HepG2 (cell line): ENCODE data around the gene PCBD1. TPM values are rescaled to one million over a fixed set of nuclear protein-coding genes. Genes with fewer than 3 reads are reported as not detected.

Source experiments
- ATAC-seq: fragments of 200-7000 bp; cut with Tn5 transposase; 3 replicates; pipeline ENCODE4 v1.9.1; 2020; ENCODE audit warnings: mild to moderate bottlenecking, moderate library complexity
- BruUV-seq: library from RNA; stranded (reverse); fragments of 400-500 nt; replicated peaks from 2 replicates; lab custom pipeline; 2021; lab: Mats Ljungman, UMichigan
- CTCF ChIA-PET: fragments of 300-600 bp; formaldehyde crosslinking; extraction: SDS; loops from one replicate; lab custom pipeline; 2021; ENCODE audit warnings: low total read pairs, inconsistent platforms, low intra/inter-chr PET ratio; lab: Yijun Ruan, JAX
- POLR2A ChIA-PET: fragments of 350-600 bp; sonication (Branson Sonifier 250); formaldehyde crosslinking; loops from one replicate; lab custom pipeline; 2020; ENCODE audit warnings: antibody characterized with exemption, inconsistent platforms; lab: Yijun Ruan, JAX
- DNase-seq: peaks from one replicate; pipeline ENCODE4 v3.0.0-alpha.2; 2015; ENCODE audit warnings: low spot score
- FAIRE-seq: peaks from 3 replicates; lab custom pipeline; 2011; peaks lifted over from hg19 to GRCh38; lab: Jason Lieb, UNC
- H2AFZ ChIP-seq: one replicate; pipeline ENCODE4 v1.6.1; 2011; ENCODE audit warnings: low read length, inconsistent platforms
- H3K27ac ChIP-seq: fragments of 300-600 bp; 3 replicates; pipeline ENCODE4 v1.8.0; 2011; ENCODE audit warnings: mixed run types, mild to moderate bottlenecking, mixed read lengths, low read length, inconsistent platforms; ENCODE audit not compliant: insufficient read depth; ENCODE audit errors: extremely low read length
- H3K27me3 ChIP-seq, 2 experiments: fragments of 200-600 bp in 1 of 2; 2 replicates in 1 of 2; 3 replicates in 1 of 2; pipeline versions ENCODE4 v1.6.0 to v1.8.0; 2011; ENCODE audit warnings: low read length in 2 of 2, mild to moderate bottlenecking in 2 of 2, moderate library complexity in 2 of 2, inconsistent platforms in 1 of 2; ENCODE audit not compliant: insufficient read depth in 2 of 2, control insufficient read depth in 1 of 2
- H3K36me3 ChIP-seq, 2 experiments: fragments of 200-600 bp in 1 of 2; replicated peaks in 1 of 2; 2 replicates in 1 of 2; 3 replicates in 1 of 2; pipeline versions ENCODE4 v1.5.1 to v1.8.0; 2011; ENCODE audit warnings: low read length in 2 of 2, inconsistent platforms in 1 of 2; ENCODE audit not compliant: insufficient read depth in 2 of 2, control insufficient read depth in 1 of 2
- H3K4me1 ChIP-seq: 2 replicates; pipeline ENCODE4 v1.5.1; 2012; ENCODE audit warnings: low read length, inconsistent platforms; ENCODE audit not compliant: insufficient read depth
- H3K4me2 ChIP-seq: 2 replicates; pipeline ENCODE4 v1.6.0; 2011; ENCODE audit warnings: low read depth, low read length, inconsistent platforms
- H3K4me3 ChIP-seq, 3 experiments: fragments of 200-600 bp in 1 of 3; sonication (generic), shearing (Covaris generic) in 1 of 3; replicated peaks in 1 of 3; 2 replicates each; pipeline ENCODE4 v1.5.1; 2011 to 2016; ENCODE audit warnings: low read length in 3 of 3, inconsistent platforms in 2 of 3, low read depth in 2 of 3, mild to moderate bottlenecking in 2 of 3, control low read depth in 1 of 3, mixed read lengths in 1 of 3; ENCODE audit not compliant: insufficient read depth in 1 of 3
- H3K79me2 ChIP-seq: one replicate; pipeline ENCODE4 v1.6.1; 2011; ENCODE audit warnings: low read length, inconsistent platforms; ENCODE audit not compliant: insufficient read depth
- H3K9ac ChIP-seq: 2 replicates; pipeline ENCODE4 v1.6.0; 2011; ENCODE audit warnings: mild to moderate bottlenecking, low read depth, low read length, inconsistent platforms; ENCODE audit not compliant: insufficient read depth
- H3K9me3 ChIP-seq: 2 replicates; pipeline ENCODE4 v1.5.1; 2012; ENCODE audit warnings: mild to moderate bottlenecking, low read length
- H4K20me1 ChIP-seq: 2 replicates; pipeline ENCODE4 v1.6.0; 2011; ENCODE audit warnings: inconsistent platforms, mild to moderate bottlenecking, low read length, moderate library complexity; ENCODE audit not compliant: insufficient read depth
- FOXJ3 ChIP-seq: sonication (generic); formaldehyde crosslinking; IDR thresholded peaks from 2 replicates; pipeline ENCODE4 v1.4.0; 2020; ENCODE audit warnings: missing genetic modification reagents, mild to moderate bottlenecking, borderline replicate concordance
- RORA ChIP-seq: sonication (generic); formaldehyde crosslinking; IDR thresholded peaks from 2 replicates; pipeline ENCODE4 v1.5.0; 2020; ENCODE audit warnings: mild to moderate bottlenecking, missing genetic modification reagents, moderate library complexity
- RXRA ChIP-seq: sonication (generic); formaldehyde crosslinking; IDR thresholded peaks from 2 replicates; pipeline ENCODE4 v1.5.1; 2020; ENCODE audit warnings: missing genetic modification reagents
- SPEN ChIP-seq: sonication (generic); formaldehyde crosslinking; IDR thresholded peaks from 2 replicates; pipeline ENCODE4 v1.5.1; 2020; ENCODE audit warnings: low read depth, mild to moderate bottlenecking, missing genetic modification reagents
- ZNF446 ChIP-seq: sonication (generic); formaldehyde crosslinking; IDR thresholded peaks from 2 replicates; pipeline ENCODE4 v1.5.0; 2020; ENCODE audit warnings: mild to moderate bottlenecking, missing genetic modification reagents
- ZNF629 ChIP-seq: sonication (generic); formaldehyde crosslinking; conservative IDR thresholded peaks from 2 replicates; pipeline ENCODE4 v1.5.0; 2020; ENCODE audit warnings: missing genetic modification reagents
- WGBS: methylation state at CpG from one replicate; pipeline ENCODE4 v1.1.6; 2017; ENCODE audit warnings: low lambda C conversion rate; 5-methylcytosine and 5-hydroxymethylcytosine counted together
- in situ Hi-C: cut with HindIII; loops from 2 replicates; pipeline ENCODE4 v1.10.0; 2017; ENCODE audit warnings: low pct_unique_long_range_greater_than_20kb; ENCODE audit not compliant: extremely low pct_ligation_motif_present
- intact Hi-C: fragments of 100-400 bp; cut with micrococcal nuclease; formaldehyde crosslinking; loops from one replicate; pipeline ENCODE4 v1.10.0; 2022; ENCODE audit not compliant: unreplicated experiment
- polyA plus RNA-seq, 8 experiments: library from polyadenylated mRNA; depleted of rRNA in 3 of 8; stranded (reverse) in 7 of 8; unstranded in 1 of 8; fragments of >200 nt; fragmentation: Illumina TruSeq in 4 of 8; extraction: Trizol in 4 of 8; gene quantifications; 2 replicates each; pipeline versions ENCODE4 v1.2.1 to v1.2.3, GENCODE V29; 2011 to 2016; ENCODE audit warnings: low read depth in 4 of 8, missing spikeins in 1 of 8, mixed read lengths in 1 of 8; ENCODE audit not compliant: insufficient read depth in 1 of 8
- total RNA-seq, 5 experiments: library from RNA; depleted of rRNA; stranded (reverse); fragments of >200 nt; fragmentation: Illumina TruSeq; extraction: Trizol; gene quantifications; 2 replicates each; pipeline ENCODE4 v1.2.3, GENCODE V29; 2016; ENCODE audit warnings: low read depth in 1 of 5
- TF ChIP-seq, protein P1 (sequence below): sonication (generic); formaldehyde crosslinking; IDR thresholded peaks from 2 replicates; pipeline ENCODE4 v1.8.0; 2022; ENCODE audit warnings: missing genetic modification reagents, low read depth, mild to moderate bottlenecking, borderline replicate concordance
- TF ChIP-seq, protein P2 (sequence below): sonication (generic); formaldehyde crosslinking; IDR thresholded peaks from 2 replicates; pipeline ENCODE4 v1.4.0; 2020; ENCODE audit warnings: missing genetic modification reagents
- TF ChIP-seq, protein P3 (sequence below): sonication (generic); formaldehyde crosslinking; IDR thresholded peaks from 2 replicates; pipeline ENCODE4 v1.8.0; 2023; ENCODE audit warnings: mild to moderate bottlenecking, missing genetic modification reagents
- TF ChIP-seq, protein P4 (sequence below): fragments of 450-650 bp; IDR thresholded peaks from 2 replicates; pipeline ENCODE4 v1.6.1; 2016

The PCBD1 gene
- total and polyA plus RNA-seq, 2 of the 13 experiments (the other 11 are each of a cell fraction or from before 2014, with no cell fraction given), result 95.3 to 168 TPM

DNA sequence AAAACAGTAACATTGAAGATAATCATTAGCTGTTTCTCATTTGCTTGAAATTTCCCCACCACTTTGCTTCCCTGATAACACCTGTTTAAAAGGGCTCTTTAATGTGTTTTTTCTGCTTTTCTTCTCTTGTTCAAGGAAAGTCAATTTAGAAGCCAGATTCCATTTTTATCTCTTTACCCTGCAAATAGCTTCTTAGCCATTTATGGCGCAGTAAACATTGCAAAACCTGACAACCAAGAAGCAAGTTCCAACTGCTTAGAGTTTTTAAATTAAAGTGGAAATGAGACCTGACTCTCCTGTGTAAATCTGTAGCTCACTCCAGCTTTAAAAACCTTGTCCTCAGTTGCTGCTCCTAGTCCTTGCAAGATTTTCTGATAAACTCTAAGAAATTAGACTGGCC is 42.5 kb downstream of the PCBD1 start:
- DNase-seq, result no peak
- no peak overlapping the region for H3K9ac ChIP-seq
- no peak overlapping the region for H2AFZ ChIP-seq
- in situ Hi-C loops (no loop called here), intact Hi-C loops (no loop called here)
- no peaks in the 10 kb centered on the region for H4K20me1 ChIP-seq
- ChIA-PET CTCF (no interaction called here), POLR2A (no interaction called here)
- BruUV-seq, result no TSS peak
- no peaks in the 10 kb centered on the region for H3K79me2 ChIP-seq
- no peak overlapping the region for H3K4me3 ChIP-seq
- no peaks in the 10 kb centered on the region for H3K9me3 ChIP-seq
- no peak overlapping the region for H3K4me2 ChIP-seq
- whole genome bisulfite sequencing, result 94% methylated on average over 1 of the region's 1 CpG
- H3K4me1 ChIP-seq, result peaks cover 60% of the 10 kb centered on the region
- H3K27ac ChIP-seq, result no peak overlapping the region
- no peak for TF ChIP-seq SPEN (CRISPR knock-in tag)
- TF ChIP-seq ZNF446 (CRISPR knock-in tag), result no peak
- TF ChIP-seq ZNF629 (CRISPR knock-in tag), result no peak
- TF ChIP-seq, protein P1, sequence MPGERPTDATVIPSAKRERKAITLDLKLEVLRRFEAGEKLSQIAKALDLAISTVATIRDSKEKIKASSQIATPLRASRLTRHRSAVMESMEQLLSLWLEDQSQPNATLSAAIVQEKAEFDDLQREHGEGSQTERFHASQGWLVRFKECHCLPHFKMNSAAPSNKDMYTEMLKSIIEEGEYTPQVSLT (CRISPR knock-in tag), result no peak
- TF ChIP-seq FOXJ3 (CRISPR knock-in tag), result no peak
- TF ChIP-seq, protein P2, sequence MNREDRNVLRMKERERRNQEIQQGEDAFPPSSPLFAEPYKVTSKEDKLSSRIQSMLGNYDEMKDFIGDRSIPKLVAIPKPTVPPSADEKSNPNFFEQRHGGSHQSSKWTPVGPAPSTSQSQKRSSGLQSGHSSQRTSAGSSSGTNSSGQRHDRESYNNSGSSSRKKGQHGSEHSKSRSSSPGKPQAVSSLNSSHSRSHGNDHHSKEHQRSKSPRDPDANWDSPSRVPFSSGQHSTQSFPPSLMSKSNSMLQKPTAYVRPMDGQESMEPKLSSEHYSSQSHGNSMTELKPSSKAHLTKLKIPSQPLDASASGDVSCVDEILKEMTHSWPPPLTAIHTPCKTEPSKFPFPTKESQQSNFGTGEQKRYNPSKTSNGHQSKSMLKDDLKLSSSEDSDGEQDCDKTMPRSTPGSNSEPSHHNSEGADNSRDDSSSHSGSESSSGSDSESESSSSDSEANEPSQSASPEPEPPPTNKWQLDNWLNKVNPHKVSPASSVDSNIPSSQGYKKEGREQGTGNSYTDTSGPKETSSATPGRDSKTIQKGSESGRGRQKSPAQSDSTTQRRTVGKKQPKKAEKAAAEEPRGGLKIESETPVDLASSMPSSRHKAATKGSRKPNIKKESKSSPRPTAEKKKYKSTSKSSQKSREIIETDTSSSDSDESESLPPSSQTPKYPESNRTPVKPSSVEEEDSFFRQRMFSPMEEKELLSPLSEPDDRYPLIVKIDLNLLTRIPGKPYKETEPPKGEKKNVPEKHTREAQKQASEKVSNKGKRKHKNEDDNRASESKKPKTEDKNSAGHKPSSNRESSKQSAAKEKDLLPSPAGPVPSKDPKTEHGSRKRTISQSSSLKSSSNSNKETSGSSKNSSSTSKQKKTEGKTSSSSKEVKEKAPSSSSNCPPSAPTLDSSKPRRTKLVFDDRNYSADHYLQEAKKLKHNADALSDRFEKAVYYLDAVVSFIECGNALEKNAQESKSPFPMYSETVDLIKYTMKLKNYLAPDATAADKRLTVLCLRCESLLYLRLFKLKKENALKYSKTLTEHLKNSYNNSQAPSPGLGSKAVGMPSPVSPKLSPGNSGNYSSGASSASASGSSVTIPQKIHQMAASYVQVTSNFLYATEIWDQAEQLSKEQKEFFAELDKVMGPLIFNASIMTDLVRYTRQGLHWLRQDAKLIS (CRISPR knock-in tag), result no peak
- no peak for TF ChIP-seq RXRA (CRISPR knock-in tag)
- TF ChIP-seq, protein P3, sequence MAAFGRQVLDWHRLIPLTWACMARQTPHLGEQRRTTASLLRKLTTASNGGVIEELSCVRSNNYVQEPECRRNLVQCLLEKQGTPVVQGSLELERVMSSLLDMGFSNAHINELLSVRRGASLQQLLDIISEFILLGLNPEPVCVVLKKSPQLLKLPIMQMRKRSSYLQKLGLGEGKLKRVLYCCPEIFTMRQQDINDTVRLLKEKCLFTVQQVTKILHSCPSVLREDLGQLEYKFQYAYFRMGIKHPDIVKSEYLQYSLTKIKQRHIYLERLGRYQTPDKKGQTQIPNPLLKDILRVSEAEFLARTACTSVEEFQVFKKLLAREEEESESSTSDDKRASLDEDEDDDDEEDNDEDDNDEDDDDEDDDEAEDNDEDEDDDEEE (CRISPR knock-in tag), result no peak
- TF ChIP-seq, protein P4, sequence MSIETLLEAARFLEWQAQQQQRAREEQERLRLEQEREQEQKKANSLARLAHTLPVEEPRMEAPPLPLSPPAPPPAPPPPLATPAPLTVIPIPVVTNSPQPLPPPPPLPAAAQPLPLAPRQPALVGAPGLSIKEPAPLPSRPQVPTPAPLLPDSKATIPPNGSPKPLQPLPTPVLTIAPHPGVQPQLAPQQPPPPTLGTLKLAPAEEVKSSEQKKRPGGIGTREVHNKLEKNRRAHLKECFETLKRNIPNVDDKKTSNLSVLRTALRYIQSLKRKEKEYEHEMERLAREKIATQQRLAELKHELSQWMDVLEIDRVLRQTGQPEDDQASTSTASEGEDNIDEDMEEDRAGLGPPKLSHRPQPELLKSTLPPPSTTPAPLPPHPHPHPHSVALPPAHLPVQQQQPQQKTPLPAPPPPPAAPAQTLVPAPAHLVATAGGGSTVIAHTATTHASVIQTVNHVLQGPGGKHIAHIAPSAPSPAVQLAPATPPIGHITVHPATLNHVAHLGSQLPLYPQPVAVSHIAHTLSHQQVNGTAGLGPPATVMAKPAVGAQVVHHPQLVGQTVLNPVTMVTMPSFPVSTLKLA, result no peak
- TF ChIP-seq RORA, result no peak
- H3K36me3 ChIP-seq, result peaks cover 6 to 26% of the 10 kb centered on the region in 2 experiments; a peak in 3 of 5 replicates
- ATAC-seq, result no peak
- no peaks in the 10 kb centered on the region for H3K27me3 ChIP-seq
- peak; percentile 8 for FAIRE-seq
